NOMO-1 treated with DMSO at 0.1 percent for 48 hours (cell line): ENCODE results near the gene PPP1R12C.
"Not testable (repeated sequence)": the region's sequence is repeated elsewhere in the genome, so short reads cannot be mapped to it uniquely, and the experiment has no call there.

Experiments used
- DNase-seq: peaks from one replicate; lab custom pipeline; 2025; ENCODE audit not compliant: unreplicated experiment; lab: John Stamatoyannopoulos, UW

PPP1R12C gene

DNA sequence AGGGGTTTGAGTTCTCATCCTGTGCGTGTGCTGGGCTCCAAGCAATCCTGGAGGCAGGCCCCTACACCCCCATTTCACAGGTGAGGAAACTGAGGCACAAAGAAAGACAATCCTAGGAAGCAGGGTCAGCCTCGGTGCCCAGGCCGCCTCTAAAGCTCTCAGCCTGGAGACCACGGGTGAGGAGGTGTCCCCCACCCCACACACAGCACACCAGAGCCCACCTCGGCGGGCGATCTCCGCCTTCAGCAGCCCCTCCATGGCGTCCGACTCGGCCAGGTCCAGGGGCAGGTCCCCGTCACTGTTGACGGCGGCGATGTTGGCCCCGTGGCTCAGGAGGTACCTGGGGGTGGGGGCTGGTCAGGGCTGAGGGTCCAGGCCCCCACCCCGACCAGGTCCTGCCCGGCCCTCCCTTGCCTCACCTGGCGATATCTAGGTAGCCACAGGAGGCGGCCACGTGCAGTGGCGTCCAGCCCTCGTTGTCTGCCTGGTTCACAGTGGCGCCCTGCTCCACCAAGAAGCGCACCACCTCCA, 5.1 kb downstream of the PPP1R12C start:
- DNase-seq, result no peak

DNA sequence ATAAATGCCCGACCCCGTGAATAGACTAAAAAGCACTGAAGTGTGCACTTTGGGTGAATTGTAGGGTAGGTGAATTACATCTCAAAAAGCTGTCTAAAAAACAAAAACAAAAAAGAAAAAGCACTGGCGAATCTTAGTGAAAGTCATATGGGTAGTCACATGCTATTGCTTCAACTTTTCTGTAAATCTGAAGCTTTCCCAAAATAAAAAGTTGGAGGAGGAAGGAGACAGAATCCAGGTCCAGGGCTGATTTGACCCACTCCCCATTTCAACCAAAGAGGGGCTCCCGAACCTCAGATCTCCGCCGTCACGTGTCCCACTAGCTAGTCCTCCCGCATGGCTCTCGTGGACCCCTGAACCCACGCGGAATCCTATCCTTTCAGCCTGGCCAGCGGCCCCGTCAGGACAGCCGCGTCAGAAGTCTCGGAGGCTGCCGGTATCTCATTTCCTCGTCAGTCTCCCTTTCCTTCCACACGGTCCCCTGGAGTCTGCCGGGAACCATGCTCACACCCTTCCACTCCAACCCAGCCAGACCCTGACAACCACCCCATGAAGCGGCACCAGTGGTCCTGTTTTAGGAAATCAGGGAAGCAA, 6.1 kb downstream of the PPP1R12C start:
- no peak for DNase-seq

DNA sequence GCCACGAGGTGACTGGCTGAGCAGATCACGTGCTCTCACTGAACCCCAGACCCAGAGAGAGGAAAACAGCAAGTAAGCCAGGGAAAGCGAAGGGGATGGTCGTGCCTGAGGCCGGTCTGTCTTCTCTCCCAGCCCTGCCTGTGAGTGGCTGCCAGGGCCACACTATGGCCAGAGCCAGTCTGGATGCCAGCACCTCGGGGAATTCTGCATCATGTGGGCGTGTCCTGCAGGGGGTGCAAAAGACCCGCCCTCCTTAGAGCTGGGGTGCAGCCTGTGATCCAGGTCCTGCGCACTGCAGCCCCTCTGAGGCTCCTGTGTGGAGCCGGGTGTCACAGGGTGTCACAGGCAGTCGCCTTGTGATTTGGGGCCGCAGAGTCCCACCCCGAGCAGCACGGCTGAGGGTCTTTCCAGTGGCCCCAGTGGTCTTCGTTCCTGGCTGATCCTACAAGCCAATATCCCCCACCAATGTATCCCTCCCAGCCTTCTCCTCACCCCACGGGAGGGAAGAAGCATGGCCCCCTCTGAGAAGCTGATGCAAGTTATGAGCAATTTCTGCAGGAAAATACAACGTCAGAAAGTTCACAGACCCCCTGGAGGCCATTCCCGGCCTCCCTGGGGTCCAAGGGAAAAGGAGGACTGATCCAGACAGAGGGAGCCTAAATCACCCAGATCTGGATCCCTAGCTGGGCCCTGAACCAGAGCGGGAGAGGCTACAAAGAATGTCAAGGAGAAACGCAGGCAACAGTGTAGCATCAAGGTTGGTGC, 7.7 kb downstream of the PPP1R12C start:
- DNase-seq, result no peak

DNA sequence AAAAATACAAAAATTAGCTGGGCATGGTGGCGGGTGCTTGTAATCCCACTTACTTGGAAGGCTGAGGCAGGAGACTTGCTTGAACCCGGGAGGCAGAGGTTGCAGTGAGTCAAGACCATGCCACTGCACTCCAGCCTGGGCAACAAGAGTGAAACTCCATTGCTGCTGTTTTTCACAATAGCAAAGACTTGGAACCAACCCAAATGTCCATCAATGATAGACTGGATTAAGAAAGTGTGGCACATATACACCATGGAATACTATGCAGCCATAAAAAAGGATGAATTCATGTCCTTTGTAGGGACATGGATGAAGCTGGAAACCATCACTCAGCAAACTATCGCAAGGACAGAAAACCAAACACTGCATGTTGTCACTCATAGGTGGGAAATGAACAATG, 10.2 kb downstream of the PPP1R12C start:
- not testable (repeated sequence) for DNase-seq

DNA sequence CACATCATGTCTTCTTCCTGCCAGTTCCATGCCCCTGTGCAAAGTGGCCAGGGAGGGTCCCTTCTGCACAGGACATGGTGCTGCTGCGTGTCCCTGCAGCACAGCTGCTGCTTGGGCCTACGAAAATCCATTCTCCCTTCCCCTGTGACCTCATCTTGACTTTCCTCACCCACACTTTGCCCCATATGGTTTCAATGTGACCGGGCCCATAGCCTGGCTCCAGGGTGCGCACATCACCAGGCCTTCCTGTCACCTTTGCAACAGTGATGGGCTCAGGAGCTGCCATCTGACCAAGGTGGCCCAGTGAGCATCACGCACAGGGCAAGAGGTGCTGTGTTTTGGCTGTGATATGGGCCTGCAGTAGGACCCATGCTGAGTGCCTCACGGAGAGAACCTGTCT, 10.8 kb downstream of the PPP1R12C start:
- DNase-seq, result no peak

DNA sequence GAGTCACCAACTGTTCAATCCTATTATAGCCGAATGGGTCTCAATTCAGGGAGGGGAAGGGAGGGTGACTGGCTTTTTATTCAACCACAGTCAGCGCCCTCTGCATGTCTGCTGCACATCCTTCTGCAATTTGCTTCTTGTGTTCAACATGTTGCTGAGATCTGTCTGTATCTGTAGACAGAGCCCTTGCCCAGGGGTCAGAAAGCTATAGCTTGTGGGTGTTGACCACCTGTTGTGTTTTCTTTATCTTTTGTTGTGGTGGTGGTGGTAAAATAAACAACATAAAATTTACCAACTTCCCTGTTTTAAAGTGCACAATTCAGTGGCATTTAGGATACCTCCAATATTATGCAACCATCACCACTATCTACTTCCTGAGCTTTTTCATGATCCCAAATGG, 12.2 kb downstream of the PPP1R12C start:
- no peak for DNase-seq

DNA sequence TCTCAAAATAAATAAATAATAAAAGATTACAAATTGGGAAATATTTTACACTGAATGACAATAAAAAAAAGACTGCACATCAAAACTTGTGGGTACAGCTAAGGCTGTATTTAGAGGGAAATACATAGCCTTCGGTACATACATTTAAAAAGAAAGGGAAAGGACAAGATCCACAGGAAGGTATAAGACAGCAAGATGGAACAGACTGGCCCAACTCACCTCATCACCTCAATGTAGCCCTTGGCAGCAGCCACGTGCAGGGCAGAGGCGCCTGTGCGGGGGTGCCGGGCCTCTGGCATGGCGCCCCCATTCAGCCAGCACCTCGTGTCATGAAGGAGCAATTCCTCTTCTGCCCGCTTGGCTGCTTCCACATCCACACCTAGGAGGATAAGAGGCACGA, 14.2 kb downstream of the PPP1R12C start:
- no peak for DNase-seq

DNA sequence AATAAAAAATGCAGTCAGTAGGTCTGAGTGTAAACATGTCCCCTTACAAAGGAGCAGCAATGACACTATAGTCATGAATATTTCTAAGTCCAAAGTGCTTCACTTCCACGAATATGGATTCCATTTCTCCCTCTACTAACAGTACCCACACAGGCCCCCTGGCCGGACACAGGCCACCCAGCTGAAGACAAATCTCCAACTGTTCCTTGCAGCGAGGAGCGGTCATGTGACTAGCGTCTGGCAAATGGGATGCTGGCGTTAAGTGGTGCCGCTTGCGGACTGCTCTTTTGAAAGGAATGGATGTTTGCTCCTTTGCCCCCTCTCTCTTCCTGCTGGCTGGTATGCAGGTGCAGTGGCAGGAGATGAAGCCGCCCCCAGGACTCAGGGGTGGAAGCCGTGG, 16.2 kb downstream of the PPP1R12C start:
- DNase-seq, result no peak

DNA sequence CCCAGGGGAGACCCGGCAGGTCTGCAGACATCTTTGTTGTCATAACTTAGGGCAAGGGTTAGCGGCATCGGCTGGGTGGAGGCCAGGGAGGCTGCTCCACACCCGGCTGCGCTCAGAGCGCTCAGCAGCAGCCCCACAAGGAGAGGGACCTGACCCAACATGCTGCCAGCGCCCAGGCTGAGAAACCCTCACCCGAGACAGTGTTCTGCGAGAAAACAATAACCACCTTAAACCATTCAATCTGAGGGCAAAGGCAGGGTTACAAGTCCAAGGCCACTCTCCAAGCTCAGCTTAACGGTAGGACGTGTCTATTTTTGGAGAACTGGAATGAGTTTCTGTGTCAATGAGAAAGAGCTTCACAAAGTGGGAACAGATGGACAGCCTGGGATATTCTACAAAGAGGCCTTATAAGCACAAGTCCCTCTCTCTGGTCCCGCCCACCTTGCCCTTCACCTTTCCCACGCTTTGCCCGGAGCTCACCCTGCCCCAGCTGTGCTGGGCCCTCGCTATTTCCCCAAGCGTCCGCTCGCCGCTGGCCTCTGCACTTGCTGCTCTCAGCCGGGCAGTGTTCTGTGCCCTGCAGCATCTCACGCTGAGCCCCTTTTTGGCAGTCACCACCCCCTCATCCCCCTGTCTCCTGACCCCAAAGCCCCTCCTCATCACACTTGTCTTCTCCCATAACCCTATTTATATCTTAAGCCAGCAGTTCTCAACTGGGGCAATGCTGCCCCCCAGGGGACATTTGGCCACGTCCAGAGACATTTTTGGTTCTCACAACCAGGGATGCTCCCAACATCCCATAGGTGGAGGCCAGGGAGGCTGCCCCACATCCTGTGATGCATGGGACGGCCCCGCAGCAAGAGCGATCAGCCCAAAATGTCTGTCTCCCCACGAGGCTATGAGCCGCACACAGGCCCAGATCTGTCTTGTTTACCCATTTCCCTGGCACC, 17.6 kb downstream of the PPP1R12C start:
- DNase-seq, result no peak

DNA sequence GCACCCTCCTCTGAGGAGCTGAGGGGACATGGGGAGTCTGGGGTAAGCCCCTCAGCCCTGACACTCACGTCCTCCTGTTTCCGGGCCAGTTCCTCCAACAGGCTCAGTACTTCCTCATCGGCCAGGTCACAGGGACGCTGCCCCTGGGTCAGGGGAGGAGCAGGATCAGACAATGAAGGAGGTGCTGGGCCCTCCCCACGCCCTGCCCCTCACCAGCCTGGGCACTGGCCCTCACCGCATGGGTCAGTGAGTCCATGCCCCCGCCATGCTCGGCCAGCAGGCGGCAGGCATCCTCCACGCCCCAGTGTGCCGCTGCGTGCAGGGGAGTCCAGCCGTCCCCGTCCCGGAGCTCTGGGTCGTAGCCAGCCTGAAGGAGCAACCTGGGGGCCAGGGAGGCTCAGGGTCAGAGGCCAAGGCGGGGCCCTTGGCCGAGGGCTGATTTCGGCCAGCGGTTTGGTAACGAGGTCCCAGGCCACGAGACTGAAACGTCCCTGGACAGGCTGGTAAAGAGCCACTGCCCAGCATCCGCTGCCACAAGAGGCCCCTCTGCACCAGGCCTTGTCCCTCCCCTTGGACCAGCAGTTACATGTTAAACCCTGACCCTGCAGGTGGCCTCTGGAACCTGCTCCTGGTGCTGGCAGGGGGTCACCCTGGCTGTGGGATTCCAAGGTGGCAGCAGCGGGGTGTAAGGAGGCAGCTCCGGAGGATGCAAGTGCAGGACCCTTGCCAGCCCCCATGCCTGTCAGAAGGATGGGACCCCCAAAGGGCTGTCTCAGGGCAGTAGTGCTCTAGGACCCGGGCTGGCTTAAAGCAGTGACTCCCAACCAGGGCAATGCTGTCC, 18.5 kb downstream of the PPP1R12C start:
- no peak for DNase-seq

DNA sequence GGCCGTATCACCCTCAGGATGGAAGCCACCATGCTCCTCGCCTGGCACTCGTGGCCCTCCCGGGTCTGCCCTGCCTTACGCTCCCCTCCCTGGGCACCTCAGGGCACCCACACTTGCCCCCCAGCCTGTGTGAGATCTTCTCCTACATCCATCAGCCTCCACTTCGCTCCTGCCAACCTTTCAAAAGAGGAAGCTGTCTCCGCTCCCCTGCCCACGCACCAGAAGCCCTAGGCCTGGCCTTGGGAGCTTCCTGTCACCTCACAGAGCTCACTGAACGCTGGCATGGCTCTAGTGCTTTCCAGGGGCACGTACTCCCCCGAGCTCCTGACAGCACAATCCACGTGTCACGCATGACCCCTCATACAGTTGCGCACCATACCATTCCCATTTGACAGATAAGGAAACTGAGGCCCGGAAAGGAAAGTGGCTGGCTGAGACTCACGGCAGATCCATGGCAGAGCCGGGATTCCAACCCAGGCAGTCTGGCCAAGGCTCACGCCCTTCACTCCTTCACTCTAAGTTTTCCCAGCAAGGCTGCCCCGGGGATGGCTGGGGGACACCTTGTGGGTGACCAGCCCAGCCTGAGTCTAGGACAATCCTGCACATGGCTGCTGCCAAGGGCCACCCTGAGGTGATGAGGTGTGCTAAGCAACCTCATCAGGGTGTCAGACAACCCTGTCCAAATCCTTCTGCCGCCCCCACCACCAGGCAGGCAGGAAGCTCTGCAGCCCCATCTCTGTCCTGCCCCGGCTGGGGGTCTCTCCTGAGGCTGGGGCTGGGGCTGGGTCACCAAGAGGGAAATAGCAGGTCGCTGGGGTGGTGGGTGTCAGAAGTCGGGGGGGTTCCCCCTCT, 19.3 kb downstream of the PPP1R12C start:
- no peak for DNase-seq

DNA sequence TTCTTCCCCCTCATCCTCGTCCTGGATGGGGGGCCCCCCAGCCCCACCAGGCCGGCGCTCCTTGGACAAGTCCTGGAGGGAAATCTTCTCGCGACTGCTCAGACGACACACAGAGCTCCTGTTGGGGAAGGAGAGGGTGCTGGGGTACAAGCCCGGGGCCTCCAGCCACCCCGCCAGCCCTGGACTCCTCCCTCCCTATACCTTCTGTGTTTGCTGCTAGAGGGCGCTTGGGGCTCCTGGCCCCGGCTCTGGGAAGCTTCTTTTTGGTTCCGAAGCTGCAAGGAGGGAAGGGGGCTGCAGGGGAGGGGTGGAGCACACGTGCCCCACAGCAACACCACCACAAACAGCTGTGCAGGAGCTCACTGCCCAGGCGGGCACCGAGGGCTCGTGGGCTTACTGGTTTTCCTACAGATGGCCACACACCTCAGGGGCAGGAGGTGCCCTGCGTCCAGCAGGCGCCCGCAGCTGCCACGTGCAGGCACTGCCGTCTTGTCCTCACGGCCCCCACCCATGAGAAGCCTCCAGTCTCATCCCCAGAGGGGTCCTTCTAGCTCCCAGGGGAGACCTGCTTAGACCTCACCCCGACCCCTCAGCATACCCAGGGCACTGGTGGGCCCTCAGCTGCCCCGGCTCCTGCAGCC, 21.3 kb downstream of the PPP1R12C start:
- no peak for DNase-seq

DNA sequence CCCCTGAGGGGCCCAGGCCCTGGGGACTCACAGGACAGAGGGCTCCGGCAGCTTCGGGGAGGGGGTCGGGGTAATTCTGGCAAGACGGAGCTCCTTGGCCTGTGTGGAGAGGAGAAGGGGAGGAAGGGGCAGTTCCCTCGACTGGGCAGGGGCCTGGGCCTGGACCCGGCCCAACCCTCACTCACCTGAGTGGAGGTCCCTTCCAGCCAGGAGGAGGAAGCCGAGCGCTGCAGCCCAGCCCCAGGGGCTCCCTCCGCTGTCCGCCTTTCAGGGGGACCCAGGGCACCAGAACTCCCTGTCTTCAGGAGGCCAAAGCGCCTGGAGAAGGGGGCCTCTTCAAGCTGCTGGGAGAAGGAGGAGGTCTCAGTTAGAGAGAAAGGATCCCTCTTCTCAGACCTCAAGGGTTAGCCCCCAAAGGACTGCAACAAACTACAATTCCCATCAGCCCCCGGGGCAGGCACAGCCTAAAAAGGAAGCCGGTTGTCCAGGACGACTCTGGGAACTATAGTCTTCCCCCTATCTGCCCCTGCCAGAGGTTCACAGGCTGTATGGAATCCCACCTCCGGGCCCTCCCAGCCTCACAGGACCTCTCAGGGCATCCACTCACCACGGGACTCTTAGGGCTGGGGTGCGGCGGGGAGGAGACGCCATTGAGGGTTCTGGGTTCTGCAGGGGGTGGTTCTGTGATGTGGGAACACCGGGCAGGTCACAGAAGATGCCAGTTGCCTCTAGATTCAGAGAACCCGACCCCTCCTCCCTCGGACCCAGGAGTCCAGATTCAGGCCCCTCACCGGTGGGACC, 22.0 kb downstream of the PPP1R12C start:
- DNase-seq, result no peak

DNA sequence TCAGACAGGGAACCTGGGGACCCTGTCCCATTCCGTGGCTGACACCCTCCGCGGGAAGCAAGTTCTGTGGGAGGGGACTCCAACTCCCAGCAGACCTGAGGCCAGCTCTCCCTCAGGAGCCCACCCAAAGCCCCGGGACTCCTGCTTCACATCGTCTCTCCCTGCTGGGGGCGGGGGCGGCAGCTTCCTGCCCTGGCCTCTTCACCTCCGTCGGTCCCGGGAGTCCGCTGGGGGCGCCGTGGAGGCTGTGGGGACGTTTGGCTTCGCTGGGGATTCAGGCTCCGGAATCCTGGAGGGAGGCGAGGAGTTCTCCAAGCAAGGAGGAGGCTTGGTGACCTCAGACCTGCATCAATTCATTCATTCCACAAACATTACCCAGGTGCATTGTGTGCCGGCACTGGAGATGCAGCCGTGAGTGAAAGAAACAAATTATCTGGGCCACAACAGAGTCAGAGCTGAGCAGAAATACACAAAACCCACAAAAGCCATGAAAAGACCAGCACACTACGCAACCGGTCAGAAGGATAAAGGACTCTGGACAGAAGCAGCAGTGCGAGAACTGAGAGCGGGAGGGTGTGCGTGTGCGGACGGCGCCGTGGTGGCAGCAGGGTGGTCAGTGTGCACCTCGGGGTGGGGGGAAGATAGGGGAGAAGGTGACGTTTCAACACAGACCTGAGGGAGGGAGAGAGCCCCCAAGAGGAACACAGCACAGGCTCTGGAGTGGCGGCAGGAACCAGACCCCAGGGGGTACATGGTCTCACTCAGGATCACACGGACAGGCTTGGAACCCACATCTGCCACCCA, 22.8 kb downstream of the PPP1R12C start:
- DNase-seq, result no peak

DNA sequence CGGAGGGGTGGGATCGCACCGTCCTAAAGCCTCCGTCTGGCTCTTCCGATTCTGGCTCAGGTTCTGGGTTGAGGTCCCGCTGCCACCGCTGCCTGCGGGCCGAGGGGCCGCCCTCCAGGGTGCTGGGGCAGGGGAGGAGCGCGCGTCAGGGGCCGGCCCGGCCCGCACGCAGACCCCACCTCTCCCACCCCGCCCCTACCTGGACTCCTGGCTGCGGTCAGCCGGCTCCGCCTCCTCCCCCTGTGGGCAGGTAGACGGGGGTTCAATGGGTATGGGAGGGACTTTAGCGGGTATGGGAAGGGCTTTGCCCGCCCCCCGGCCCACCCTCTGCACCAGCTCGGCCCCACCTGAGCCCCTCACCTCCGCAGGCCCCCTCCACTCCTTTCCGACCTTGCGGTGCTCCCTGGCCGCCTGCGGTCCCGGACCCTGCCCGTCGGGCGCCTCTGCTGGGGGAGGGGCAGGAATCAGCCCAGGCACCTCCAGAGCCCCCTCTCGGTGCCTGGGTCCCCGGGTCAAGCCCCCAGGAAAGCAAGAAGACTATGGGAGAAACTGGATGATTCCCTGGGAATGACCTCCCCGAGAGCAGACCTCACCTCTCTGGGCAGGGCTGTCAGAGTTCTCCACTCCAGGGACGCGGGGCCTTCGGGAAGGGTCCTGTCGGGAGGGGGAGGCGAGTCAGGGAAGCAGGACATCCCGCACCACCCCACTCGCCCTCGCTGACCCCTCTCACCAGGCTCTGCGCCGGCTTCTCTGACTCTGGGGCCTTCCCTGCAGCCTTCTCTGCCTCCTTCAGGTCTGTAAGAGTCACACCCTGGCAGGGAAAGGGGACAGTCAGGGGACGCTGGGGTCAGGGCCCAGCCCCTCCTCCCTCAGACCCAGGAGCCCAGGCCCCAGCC, 24.8 kb downstream of the PPP1R12C start:
- no peak for DNase-seq

DNA sequence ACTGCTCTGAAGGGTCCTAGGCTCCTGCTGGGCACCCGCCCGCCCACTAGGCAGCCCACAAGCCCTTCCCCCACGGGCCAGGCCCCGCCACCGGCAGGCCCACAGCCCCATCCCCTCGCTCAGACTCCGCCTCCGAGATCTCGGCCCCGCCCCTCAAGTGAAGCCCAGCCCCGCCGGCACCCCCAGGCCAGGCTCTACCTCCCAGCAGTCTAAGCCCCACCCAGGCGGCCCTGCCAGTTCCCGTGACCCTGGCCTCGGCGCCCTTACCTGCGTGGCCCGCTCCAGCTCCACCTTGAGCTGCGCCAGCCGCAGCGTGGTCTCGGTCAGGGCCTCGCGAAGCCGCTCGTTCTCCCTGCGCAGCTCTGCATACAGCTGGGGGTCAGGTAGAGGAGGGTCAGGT, 25.5 kb downstream of the PPP1R12C start:
- no peak for DNase-seq
